ENCODE results near the gene GPRIN3. TPM values are rescaled to one million over a fixed set of nuclear protein-coding genes. Genes with fewer than 3 reads are reported as not detected.
A peak's percentile ranks its signal among the peaks of the same experiment; 100 is the strongest.

Gene GPRIN3
- total RNA-seq, 2 experiments from 2014 or later, result 46.4 TPM

- H3K9me3 ChIP-seq (ENCODE audit: control insufficient read depth in 1 of 2, insufficient read depth in 1 of 2, low read length in 2 of 2), result no peaks in the 10 kb centered on the region
- no peak overlapping the region for H3K4me3 Mint-ChIP-seq
- POLR2A ChIA-PET, result interaction anchor here (0.6 to 1.3 kb wide), 2 partner anchors 40 to 254 kb away, joined by 3 to 8 read pairs; no protein-coding TSS in a partner anchor
- CTCF ChIA-PET, result interaction anchor here (4.8 kb wide), 1 partner anchor 46 kb away, joined by 29 read pairs; no protein-coding TSS in a partner anchor
- peaks cover 39% of the 10 kb centered on the region for H3K4me1 ChIP-seq (ENCODE audit: insufficient read depth, low read length)
- H3K9me3 Mint-ChIP-seq, result peaks cover 2% of the 10 kb centered on the region
- ATAC-seq (ENCODE audit: poor library complexity) (no peak), DNase-seq (no peak)
- peak overlapping the region; percentile 45 for H3K27ac Mint-ChIP-seq
- no peak for TF ChIP-seq CTCF (IDR thresholded peaks at IDR 0.05)
- no peaks in the 10 kb centered on the region for H3K27me3 Mint-ChIP-seq
- H3K36me3 Mint-ChIP-seq (ENCODE audit: low read depth), result peaks cover 30% of the 10 kb centered on the region
- no peaks in the 10 kb centered on the region for H3K27me3 ChIP-seq (ENCODE audit: control insufficient read depth in 1 of 2, insufficient read depth in 2 of 2, low read length in 2 of 2)
- H3K4me3 ChIP-seq (ENCODE audit: low read length), result no peak overlapping the region
- intact Hi-C loops (cut with DNase I, micrococcal nuclease), result loop anchor here in 1 of 2 experiments (1.0 to 2.0 kb wide), 2 partner anchors 53 to 180 kb away; partner anchors contain the start of gene GPRIN3
- no peak overlapping the region for H3K27ac ChIP-seq (ENCODE audit: low read depth in 1 of 2, low read length in 2 of 2)
- H3K36me3 ChIP-seq (ENCODE audit: insufficient read depth, low read length), result peaks cover 13% of the 10 kb centered on the region
- H3K4me1 Mint-ChIP-seq (ENCODE audit: low read depth), result peaks cover 81% of the 10 kb centered on the region
These were observed 53.7 kb downstream of the GPRIN3 start for GRCh38 chr4:89253935-89254334.

GRCh38 chr4:89253311-89253710, 54.3 kb downstream of the GPRIN3 start:
- Histone ChIP-seq H3K36me3 (ENCODE audit: insufficient read depth, low read length) (peaks cover 19% of the 10 kb centered on the region), H3K4me3 (ENCODE audit: low read length) (no peak overlapping the region), H3K9me3 (ENCODE audit: control insufficient read depth in 1 of 2, insufficient read depth in 1 of 2, low read length in 2 of 2) (no peaks in the 10 kb centered on the region), H3K4me1 (ENCODE audit: insufficient read depth, low read length) (peaks cover 35% of the 10 kb centered on the region), H3K27ac (ENCODE audit: low read depth in 1 of 2, low read length in 2 of 2) (no peak overlapping the region), H3K27me3 (ENCODE audit: control insufficient read depth in 1 of 2, insufficient read depth in 2 of 2, low read length in 2 of 2) (no peaks in the 10 kb centered on the region)
- no peak for ATAC-seq (ENCODE audit: poor library complexity)
- H3K4me1 Mint-ChIP-seq (ENCODE audit: low read depth), result peaks cover 75% of the 10 kb centered on the region
- H3K27ac Mint-ChIP-seq, result peak overlapping the region; percentile 53
- no peak overlapping the region for H3K4me3 Mint-ChIP-seq
- peaks cover 36% of the 10 kb centered on the region for H3K36me3 Mint-ChIP-seq (ENCODE audit: low read depth)
- ChIA-PET POLR2A (interaction anchor here (0.6 to 1.3 kb wide), 2 partner anchors 41 to 254 kb away, joined by 3 to 8 read pairs; no protein-coding TSS in a partner anchor), CTCF (interaction anchor here (0.7 to 4.8 kb wide), 2 partner anchors 47 to 121 kb away, joined by 3 to 29 read pairs; no protein-coding TSS in a partner anchor)
- no peak for TF ChIP-seq CTCF (IDR thresholded peaks at IDR 0.05)
- intact Hi-C loops (cut with DNase I, micrococcal nuclease), result no loop called here
- H3K27me3 Mint-ChIP-seq, result no peaks in the 10 kb centered on the region
- no peak for DNase-seq
- H3K9me3 Mint-ChIP-seq, result peaks cover 2% of the 10 kb centered on the region

GRCh38 chr4:89251396-89251795, 56.2 kb downstream of the GPRIN3 start:
- intact Hi-C loops (cut with DNase I, micrococcal nuclease), result no loop called here
- POLR2A ChIA-PET, result interaction anchor here (1.0 kb wide), 2 partner anchors 47 to 49 kb away, joined by 3 read pairs; no protein-coding TSS in a partner anchor
- peaks cover 73% of the 10 kb centered on the region for H3K4me1 Mint-ChIP-seq (ENCODE audit: low read depth)
- TF ChIP-seq CTCF (IDR thresholded peaks at IDR 0.05), result no peak
- no peaks in the 10 kb centered on the region for H3K27me3 ChIP-seq (ENCODE audit: control insufficient read depth in 1 of 2, insufficient read depth in 2 of 2, low read length in 2 of 2)
- H3K27me3 Mint-ChIP-seq, result no peaks in the 10 kb centered on the region
- no peak overlapping the region for H3K4me3 ChIP-seq (ENCODE audit: low read length)
- ATAC-seq (ENCODE audit: poor library complexity) (no peak), DNase-seq (no peak)
- H3K4me1 ChIP-seq (ENCODE audit: insufficient read depth, low read length), result peaks cover 26% of the 10 kb centered on the region
- H3K9me3 Mint-ChIP-seq, result peaks cover 2% of the 10 kb centered on the region
- H3K27ac ChIP-seq (ENCODE audit: low read depth in 1 of 2, low read length in 2 of 2), result no peak overlapping the region
- H3K36me3 ChIP-seq (ENCODE audit: insufficient read depth, low read length), result peaks cover 33% of the 10 kb centered on the region
- CTCF ChIA-PET, result interaction anchor here (1.3 kb wide), 1 partner anchor 25 kb away, joined by 3 read pairs; no protein-coding TSS in a partner anchor
- H3K9me3 ChIP-seq (ENCODE audit: control insufficient read depth in 1 of 2, insufficient read depth in 1 of 2, low read length in 2 of 2), result no peaks in the 10 kb centered on the region
- no peak overlapping the region for H3K27ac Mint-ChIP-seq
- H3K4me3 Mint-ChIP-seq, result no peak overlapping the region
- H3K36me3 Mint-ChIP-seq (ENCODE audit: low read depth), result peaks cover 55% of the 10 kb centered on the region

Measured in CD4-positive, alpha-beta T cell (primary cell).